Measurements from ENCODE around the gene MYBPC1.
"Not testable (repeated sequence)": the region's sequence is repeated elsewhere in the genome, so short reads cannot be mapped to it uniquely, and the experiment has no call there.

- not testable (repeated sequence) for TF ChIP-seq CTCF, POLR2A (IDR thresholded peaks at IDR 0.05)
Observed at GRCh38 chr12:101681627-101682026, 86.9 kb downstream of the MYBPC1 start.

Measured in adrenal gland (tissue), 5 donors.